Breast epithelium (tissue), 4 donors: ENCODE measurements around the gene MAPRE3. TPM values are rescaled to one million over a fixed set of nuclear protein-coding genes. Genes with fewer than 3 reads are reported as not detected.

Experiments used
- DNase-seq, 2 donors: peaks; one replicate each; pipeline ENCODE4 v3.0.0-alpha.2; 2019; ENCODE audit warnings: low spot score in 2 of 2
- H3K27ac ChIP-seq, 2 donors: fragments of 200-600 bp; sonication (generic) in 1 of 2; one replicate each; pipeline ENCODE4 v1.5.1; 2016 to 2019; ENCODE audit warnings: mild to moderate bottlenecking in 1 of 2
- H3K27me3 ChIP-seq, 2 donors: fragments of 200-600 bp; sonication (generic) in 1 of 2; one replicate each; pipeline versions ENCODE4 v1.5.1 to v1.6.0; 2017 to 2019; ENCODE audit warnings: control low read depth in 1 of 2, mild to moderate bottlenecking in 1 of 2
- H3K36me3 ChIP-seq: fragments of 200-600 bp; one replicate; pipeline ENCODE4 v1.5.1; 2019
- H3K4me1 ChIP-seq, 2 donors: fragments of 200-600 bp; sonication (generic); one replicate each; pipeline ENCODE4 v1.5.1; 2016 to 2019; ENCODE audit warnings: control low read depth in 1 of 2
- H3K4me3 ChIP-seq, 3 donors: fragments of 200-600 bp; sonication (generic); 1 replicate in 2 of 3; 2 replicates in 1 of 3; pipeline ENCODE4 v1.5.1; 2016 to 2019; ENCODE audit warnings: mild to moderate bottlenecking in 3 of 3, moderate library complexity in 2 of 3
- H3K9me3 ChIP-seq, 2 donors: fragments of 200-600 bp; sonication (generic) in 1 of 2; one replicate each; pipeline ENCODE4 v1.5.1; 2016 to 2019; ENCODE audit warnings: control low read depth in 1 of 2
- CTCF ChIP-seq, 3 donors: fragments of 450-650 bp; IDR thresholded peaks; one replicate each; pipeline ENCODE4 v1.5.1; 2016 to 2017; ENCODE audit warnings: antibody characterized with exemption in 3 of 3, mild to moderate bottlenecking in 3 of 3, moderate library complexity in 3 of 3
- POLR2A ChIP-seq: fragments of 450-650 bp; IDR thresholded peaks from one replicate; pipeline ENCODE4 v1.6.1; 2016; ENCODE audit warnings: antibody characterized with exemption, mild to moderate bottlenecking, moderate library complexity
- POLR2AphosphoS5 ChIP-seq, 3 donors: sonication (generic); formaldehyde crosslinking; IDR thresholded peaks; one replicate each; pipeline ENCODE4 v1.6.1; 2017; ENCODE audit warnings: antibody characterized with exemption in 3 of 3
- intact Hi-C: fragments of 100-400 bp; cut with DNase I; formaldehyde crosslinking; loops from one replicate; pipeline ENCODE4 v1.15.1; 2023; ENCODE audit warnings: low total_unique reads
- total RNA-seq, 3 donors: library from RNA; depleted of rRNA; stranded (reverse); fragments of >200 nt; gene quantifications; one replicate each; pipeline ENCODE4 v1.1.0, GENCODE V29; 2016

Gene MAPRE3
- total RNA-seq, 3 donors from 2014 or later, result 10.6 to 21.3 (median 19.9) TPM

- no peak for DNase-seq
- H3K4me3 ChIP-seq, result no peak overlapping the region
- no peaks in the 10 kb centered on the region for H3K9me3 ChIP-seq
- TF ChIP-seq POLR2AphosphoS5 (IDR thresholded peaks at IDR 0.05) (no peak), CTCF (IDR thresholded peaks at IDR 0.05) (no peak), POLR2A (no peak)
- peak overlapping the region in 1 of 2 donors; percentile 80 for H3K27ac ChIP-seq
- peaks cover 0 to 14% of the 10 kb centered on the region in 2 donors for H3K4me1 ChIP-seq
- H3K36me3 ChIP-seq, result no peaks in the 10 kb centered on the region
- intact Hi-C loops, result no loop called here
- no peaks in the 10 kb centered on the region for H3K27me3 ChIP-seq
Measured at GRCh38 chr2:27023740-27024139, 53.3 kb downstream of the MAPRE3 start.

- DNase-seq, result no peak
- Histone ChIP-seq H3K36me3 (no peaks in the 10 kb centered on the region), H3K4me1 (peaks cover 0 to 14% of the 10 kb centered on the region in 2 donors), H3K27me3 (no peaks in the 10 kb centered on the region), H3K27ac (no peak overlapping the region), H3K4me3 (no peak overlapping the region), H3K9me3 (no peaks in the 10 kb centered on the region)
- TF ChIP-seq CTCF (IDR thresholded peaks at IDR 0.05) (no peak), POLR2AphosphoS5 (IDR thresholded peaks at IDR 0.05) (no peak), POLR2A (no peak)
- intact Hi-C loops, result no loop called here
Measured at GRCh38 chr2:27024188-27024587, 53.8 kb downstream of the MAPRE3 start.

- H3K36me3 ChIP-seq, result no peaks in the 10 kb centered on the region
- H3K4me3 ChIP-seq, result no peak overlapping the region
- no peak for TF ChIP-seq CTCF (IDR thresholded peaks at IDR 0.05)
- TF ChIP-seq POLR2AphosphoS5 (IDR thresholded peaks at IDR 0.05), result no peak
- H3K27me3 ChIP-seq, result no peaks in the 10 kb centered on the region
- H3K9me3 ChIP-seq, result no peaks in the 10 kb centered on the region
- no peak for DNase-seq
- peaks cover 0 to 12% of the 10 kb centered on the region in 2 donors for H3K4me1 ChIP-seq
- no peak overlapping the region for H3K27ac ChIP-seq
- intact Hi-C loops, result no loop called here
Measured at GRCh38 chr2:27024812-27025211, 54.4 kb downstream of the MAPRE3 start.

- Histone ChIP-seq H3K27me3 (no peaks in the 10 kb centered on the region), H3K4me1 (peaks cover 0 to 7% of the 10 kb centered on the region in 2 donors), H3K27ac (no peak overlapping the region), H3K4me3 (no peak overlapping the region), H3K36me3 (no peaks in the 10 kb centered on the region), H3K9me3 (no peaks in the 10 kb centered on the region)
- intact Hi-C loops, result no loop called here
- no peak for DNase-seq
- no peak for TF ChIP-seq POLR2AphosphoS5 (IDR thresholded peaks at IDR 0.05)
Measured at GRCh38 chr2:27025281-27025800, 54.9 kb downstream of the MAPRE3 start.

GRCh38 chr2:27025861-27026851, 55.7 kb downstream of the MAPRE3 start:
- Histone ChIP-seq H3K9me3 (no peaks in the 10 kb centered on the region), H3K27ac (no peak overlapping the region), H3K36me3 (no peaks in the 10 kb centered on the region), H3K4me3 (no peak overlapping the region), H3K4me1 (no peaks in the 10 kb centered on the region), H3K27me3 (no peaks in the 10 kb centered on the region)
- TF ChIP-seq CTCF (IDR thresholded peaks at IDR 0.05) (no peak), POLR2A (no peak), POLR2AphosphoS5 (IDR thresholded peaks at IDR 0.05) (no peak)
- no peak for DNase-seq
- intact Hi-C loops, result no loop called here
